Frontal cortex (tissue), 1 donor: ENCODE results near the gene SHF. TPM values are rescaled to one million over a fixed set of nuclear protein-coding genes. Genes with fewer than 3 reads are reported as not detected.

Experiments
- total RNA-seq: library from RNA; depleted of rRNA; stranded (reverse); fragments of >200 nt; gene quantifications from one replicate; pipeline ENCODE4 v1.2.3, GENCODE V29; 2014

The SHF gene
- total RNA-seq, 1 donor from 2014 or later: 49.3 TPM

Other genes starting within 250 kb of the SHF start
- gene TERB2, start 231.3 kb downstream of the SHF start, total RNA-seq: not detected
- gene SORD, start 164.8 kb downstream of the SHF start, total RNA-seq: 4.5 TPM
- gene DUOX2, start 73.8 kb downstream of the SHF start, total RNA-seq: not detected
- gene DUOXA2, start 73.6 kb downstream of the SHF start, total RNA-seq: not detected
- gene DUOXA1, start 58.1 kb downstream of the SHF start, total RNA-seq: not detected
- gene DUOX1, start 58.0 kb downstream of the SHF start, total RNA-seq: not detected
- not detected for gene SLC28A2, start 64.3 kb upstream of the SHF start, total RNA-seq
- 91.3 TPM for gene GATM, start 190.6 kb upstream of the SHF start, total RNA-seq